HG03159 (cell line): ENCODE results near the gene TRNAU1AP.

Experiments
- ATAC-seq: cut with Tn5 transposase; IDR thresholded peaks from one replicate; pipeline ENCODE4 v1.9.1; 2021; ENCODE audit warnings: mild to moderate bottlenecking, moderate library complexity; ENCODE audit not compliant: unreplicated experiment

TRNAU1AP gene

GRCh38 chr1:28604411-28604810, 51.5 kb downstream of the TRNAU1AP start:
- ATAC-seq: no peak

- ATAC-seq: no peak
Measured at GRCh38 chr1:28604962-28605361, 52.1 kb downstream of the TRNAU1AP start.

DNA sequence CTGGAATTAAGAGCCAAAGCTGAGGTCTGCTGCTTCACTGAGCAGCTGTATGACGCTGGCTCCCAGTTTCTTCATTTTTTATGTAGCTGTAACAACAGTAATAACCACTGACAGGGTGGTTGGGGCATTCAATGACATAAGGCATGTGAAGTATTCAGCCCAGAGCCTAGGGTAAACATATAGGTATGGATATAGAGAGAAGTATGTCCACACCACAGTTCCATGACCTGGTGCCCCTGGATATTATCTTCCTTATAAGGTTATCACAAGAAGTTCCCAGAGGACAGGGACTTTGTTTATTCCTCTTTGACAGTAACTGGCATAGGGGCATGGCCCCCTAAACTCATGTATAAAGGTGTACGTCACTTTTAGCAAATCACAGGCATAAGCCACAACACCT, 53.9 kb downstream of the TRNAU1AP start:
- ATAC-seq: no peak

DNA sequence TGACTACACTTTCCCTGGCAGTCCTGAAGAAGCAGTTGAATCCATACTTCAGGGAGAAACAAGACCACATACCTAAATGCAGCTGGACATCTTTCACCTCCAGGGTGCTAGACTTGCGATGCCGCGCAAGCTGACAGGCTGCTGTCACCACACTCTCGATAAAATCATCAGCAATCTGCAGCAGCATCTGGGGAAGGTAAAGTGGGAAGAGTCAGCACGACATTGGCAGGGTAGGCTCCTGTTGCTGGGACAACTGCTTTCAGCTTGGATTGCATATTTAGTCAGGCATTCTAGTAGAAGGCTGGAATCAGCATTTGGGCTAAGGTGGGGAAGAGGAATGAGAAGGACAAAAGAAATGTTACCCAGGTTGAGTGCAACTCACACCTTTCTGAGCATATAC, 60.3 kb downstream of the TRNAU1AP start:
- no peak for ATAC-seq
